Keratinocyte (primary cell): Measurements from ENCODE around the gene TXNDC2. TPM values are rescaled to one million over a fixed set of nuclear protein-coding genes. Genes with fewer than 3 reads are reported as not detected.

Experiments
- DNase-seq: peaks from one replicate; pipeline ENCODE4 v3.0.0-alpha.2; 2011; ENCODE audit warnings: low read depth, missing footprints, low spot score
- FAIRE-seq: peaks from 2 replicates; lab custom pipeline; 2011; peaks lifted over from hg19 to GRCh38; lab: Jason Lieb, UNC
- H2AFZ ChIP-seq: 2 replicates; pipeline ENCODE4 v1.6.0; 2012; ENCODE audit warnings: low read length, control low read depth, inconsistent platforms; ENCODE audit not compliant: control insufficient read depth
- H3K27ac ChIP-seq: 2 replicates; pipeline ENCODE4 v1.5.1; 2011; ENCODE audit warnings: low read length; ENCODE audit not compliant: control insufficient read depth, insufficient read depth
- H3K27me3 ChIP-seq: 3 replicates; pipeline ENCODE4 v1.6.0; 2011; ENCODE audit warnings: low read length; ENCODE audit not compliant: control insufficient read depth, insufficient read depth; ENCODE audit errors: extremely low read depth
- H3K36me3 ChIP-seq, 2 experiments: 2 replicates in 1 of 2; 3 replicates in 1 of 2; pipeline ENCODE4 v1.5.1; 2011; ENCODE audit warnings: low read length in 2 of 2, mild to moderate bottlenecking in 1 of 2; ENCODE audit not compliant: control insufficient read depth in 2 of 2, insufficient read depth in 2 of 2; ENCODE audit errors: extremely low read depth in 1 of 2
- H3K4me1 ChIP-seq: 3 replicates; pipeline ENCODE4 v1.5.1; 2011; ENCODE audit warnings: low read length; ENCODE audit not compliant: control insufficient read depth, insufficient read depth; ENCODE audit errors: extremely low read depth
- H3K4me2 ChIP-seq: 3 replicates; pipeline ENCODE4 v1.6.0; 2011; ENCODE audit warnings: low read depth, low read length; ENCODE audit not compliant: control insufficient read depth, insufficient read depth; ENCODE audit errors: extremely low read depth
- H3K4me3 ChIP-seq, 3 experiments: fragments of 200-600 bp in 1 of 3; sonication (generic) in 1 of 3; 2 replicates in 2 of 3; 3 replicates in 1 of 3; pipeline ENCODE4 v1.5.1; 2011 to 2016; ENCODE audit warnings: low read length in 3 of 3, mild to moderate bottlenecking in 3 of 3, control low read depth in 2 of 3, inconsistent platforms in 1 of 3, low read depth in 1 of 3, mixed read lengths in 1 of 3, mixed run types in 1 of 3, moderate library complexity in 1 of 3; ENCODE audit not compliant: control insufficient read depth in 2 of 3, insufficient read depth in 2 of 3; ENCODE audit errors: extremely low read depth in 1 of 3
- H3K79me2 ChIP-seq: 2 replicates; pipeline ENCODE4 v1.6.0; 2012; ENCODE audit warnings: low read length; ENCODE audit not compliant: control insufficient read depth, insufficient read depth
- H3K9ac ChIP-seq: 3 replicates; pipeline ENCODE4 v1.6.0; 2011; ENCODE audit warnings: low read length; ENCODE audit not compliant: control insufficient read depth, insufficient read depth; ENCODE audit errors: extremely low read depth
- H3K9me1 ChIP-seq: 3 replicates; pipeline ENCODE4 v1.6.0; 2011; ENCODE audit warnings: low read length; ENCODE audit not compliant: control insufficient read depth, insufficient read depth; ENCODE audit errors: extremely low read depth
- H3K9me3 ChIP-seq: 2 replicates; pipeline ENCODE4 v1.5.1; 2012; ENCODE audit warnings: low read depth, low read length; ENCODE audit not compliant: control insufficient read depth
- H4K20me1 ChIP-seq: 3 replicates; pipeline ENCODE4 v1.6.0; 2011; ENCODE audit warnings: low read length; ENCODE audit not compliant: control insufficient read depth, insufficient read depth; ENCODE audit errors: extremely low read depth
- EZH2 ChIP-seq: IDR thresholded peaks from one replicate; pipeline ENCODE4 v1.6.1; 2012; ENCODE audit warnings: inconsistent platforms, mild to moderate bottlenecking, low read length, moderate library complexity
- dilution Hi-C: fragments of 300-500 bp; cut with MboI; formaldehyde crosslinking; loops from one replicate; pipeline ENCODE4 v1.7.0; 2020; ENCODE audit warnings: low sequenced_read_pairs; ENCODE audit not compliant: extremely low pct_ligation_motif_present
- polyA plus RNA-seq, 5 experiments: library from polyadenylated mRNA; depleted of rRNA in 3 of 5; stranded (reverse) in 3 of 5; stranded (forward) in 1 of 5; unstranded in 1 of 5; fragments of >200 nt; gene quantifications; 1 replicate in 1 of 5; 2 replicates in 3 of 5; 3 replicates in 1 of 5; pipeline versions ENCODE4 v1.2.1 to v1.2.3, GENCODE V29; 2011 to 2012; ENCODE audit warnings: missing spikeins in 2 of 5, low read depth in 1 of 5, low replicate concordance in 1 of 5
- TF ChIP-seq, protein P1 (sequence below), 3 experiments: IDR thresholded peaks in 1 of 3; conservative IDR thresholded peaks in 1 of 3; optimal IDR thresholded peaks in 1 of 3; 2 replicates in 2 of 3; 3 replicates in 1 of 3; pipeline versions ENCODE3 to v1.5.1; 2011; ENCODE audit warnings: low read length in 3 of 3, mild to moderate bottlenecking in 3 of 3, moderate library complexity in 2 of 3, control low read depth in 1 of 3, inconsistent platforms in 1 of 3; ENCODE audit not compliant: insufficient read depth in 2 of 3; ENCODE audit errors: extremely low read depth in 1 of 3

Gene TXNDC2
- polyA plus RNA-seq, 1 donor (not counting 4 experiments of a cell fraction or from before 2014, with no cell fraction given), result not detected

GRCh38 chr18:9907867-9908266 is 22.1 kb downstream of the TXNDC2 start:
- H3K27me3 ChIP-seq, result no peaks in the 10 kb centered on the region
- no peak overlapping the region for H2AFZ ChIP-seq
- H3K36me3 ChIP-seq, result no peaks in the 10 kb centered on the region
- no peak overlapping the region for H3K4me3 ChIP-seq
- no peaks in the 10 kb centered on the region for H3K79me2 ChIP-seq
- no peak overlapping the region for H3K9ac ChIP-seq
- H3K9me1 ChIP-seq, result no peaks in the 10 kb centered on the region
- DNase-seq (no peak), FAIRE-seq (no peak)
- no peaks in the 10 kb centered on the region for H4K20me1 ChIP-seq
- no peak overlapping the region for H3K4me2 ChIP-seq
- H3K4me1 ChIP-seq, result peaks cover under 1% of the 10 kb centered on the region
- dilution Hi-C loops, result no loop called here
- H3K27ac ChIP-seq, result no peak overlapping the region
- no peak for TF ChIP-seq EZH2
- TF ChIP-seq, protein P1, sequence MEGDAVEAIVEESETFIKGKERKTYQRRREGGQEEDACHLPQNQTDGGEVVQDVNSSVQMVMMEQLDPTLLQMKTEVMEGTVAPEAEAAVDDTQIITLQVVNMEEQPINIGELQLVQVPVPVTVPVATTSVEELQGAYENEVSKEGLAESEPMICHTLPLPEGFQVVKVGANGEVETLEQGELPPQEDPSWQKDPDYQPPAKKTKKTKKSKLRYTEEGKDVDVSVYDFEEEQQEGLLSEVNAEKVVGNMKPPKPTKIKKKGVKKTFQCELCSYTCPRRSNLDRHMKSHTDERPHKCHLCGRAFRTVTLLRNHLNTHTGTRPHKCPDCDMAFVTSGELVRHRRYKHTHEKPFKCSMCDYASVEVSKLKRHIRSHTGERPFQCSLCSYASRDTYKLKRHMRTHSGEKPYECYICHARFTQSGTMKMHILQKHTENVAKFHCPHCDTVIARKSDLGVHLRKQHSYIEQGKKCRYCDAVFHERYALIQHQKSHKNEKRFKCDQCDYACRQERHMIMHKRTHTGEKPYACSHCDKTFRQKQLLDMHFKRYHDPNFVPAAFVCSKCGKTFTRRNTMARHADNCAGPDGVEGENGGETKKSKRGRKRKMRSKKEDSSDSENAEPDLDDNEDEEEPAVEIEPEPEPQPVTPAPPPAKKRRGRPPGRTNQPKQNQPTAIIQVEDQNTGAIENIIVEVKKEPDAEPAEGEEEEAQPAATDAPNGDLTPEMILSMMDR (optimal IDR thresholded peaks at IDR 0.05 in 1 of 3, IDR thresholded peaks at IDR 0.05 in 1 of 3, conservative IDR thresholded peaks at IDR 0.05 in 1 of 3; ENCODE audit: extremely low read depth in 1 of 3, insufficient read depth in 2 of 3, low read length in 3 of 3), result no peak
- no peaks in the 10 kb centered on the region for H3K9me3 ChIP-seq

DNA sequence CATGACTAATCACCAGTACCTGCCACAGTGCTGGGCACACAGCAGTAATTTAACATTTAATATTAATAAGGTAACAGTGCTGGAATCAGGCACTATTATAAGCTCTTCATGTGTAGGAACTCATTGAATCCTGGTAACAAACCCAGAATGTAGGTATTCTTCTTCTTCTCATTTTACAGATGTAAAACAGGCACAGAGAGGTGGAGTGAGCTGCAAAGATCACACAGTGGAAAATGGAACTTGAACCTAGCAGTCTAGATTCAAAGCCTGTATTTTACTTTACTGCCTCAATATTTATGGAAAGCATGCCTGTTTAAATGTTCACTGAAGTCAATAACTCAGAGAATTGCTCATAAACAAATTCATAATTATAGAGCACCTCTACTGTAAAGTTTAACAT is 24.3 kb downstream of the TXNDC2 start:
- no peaks in the 10 kb centered on the region for H3K9me1 ChIP-seq
- H3K4me2 ChIP-seq, result no peak overlapping the region
- no peaks in the 10 kb centered on the region for H3K27me3 ChIP-seq
- no peak for TF ChIP-seq EZH2
- TF ChIP-seq, protein P1 (optimal IDR thresholded peaks at IDR 0.05 in 1 of 3, IDR thresholded peaks at IDR 0.05 in 1 of 3, conservative IDR thresholded peaks at IDR 0.05 in 1 of 3; ENCODE audit: extremely low read depth in 1 of 3, insufficient read depth in 2 of 3, low read length in 3 of 3), result no peak
- H3K36me3 ChIP-seq, result no peaks in the 10 kb centered on the region
- peaks cover 10% of the 10 kb centered on the region for H3K79me2 ChIP-seq
- no peak overlapping the region for H3K4me3 ChIP-seq
- no peaks in the 10 kb centered on the region for H4K20me1 ChIP-seq
- no peak for DNase-seq
- dilution Hi-C loops, result no loop called here
- H3K9ac ChIP-seq, result no peak overlapping the region
- peaks cover 3% of the 10 kb centered on the region for H3K4me1 ChIP-seq
- no peaks in the 10 kb centered on the region for H3K9me3 ChIP-seq
- no peak overlapping the region for H3K27ac ChIP-seq
- no peak overlapping the region for H2AFZ ChIP-seq
- FAIRE-seq, result no peak
